C4-2B (cell line): ENCODE data around the gene ARAP1.

Experiments used
- CTCF ChIP-seq: fragments of 450-650 bp; conservative IDR thresholded peaks from 2 replicates; pipeline ENCODE4 v1.5.1; 2017; ENCODE audit warnings: mild to moderate bottlenecking
- ZFX ChIP-seq: fragments of 450-650 bp; IDR thresholded peaks from 2 replicates; pipeline ENCODE4 v1.6.1; 2017

- TF ChIP-seq CTCF, result no peak
- TF ChIP-seq ZFX, result no peak
Observed at GRCh38 chr11:72771507-72771906, 19.3 kb upstream of the ARAP1 start.
